Type B pancreatic cell (in vitro differentiated cells): ENCODE measurements around the gene CCDC117. TPM values are rescaled to one million over a fixed set of nuclear protein-coding genes. Genes with fewer than 3 reads are reported as not detected.
A peak's percentile ranks its signal among the peaks of the same experiment; 100 is the strongest.
"Not testable (repeated sequence)": the region's sequence is repeated elsewhere in the genome, so short reads cannot be mapped to it uniquely, and the experiment has no call there.

ENCODE experiments used
- DNase-seq: peaks from one replicate; pipeline ENCODE4 v3.0.0; 2021; ENCODE audit warnings: mixed read lengths; ENCODE audit not compliant: unreplicated experiment; ENCODE audit errors: extremely low spot score
- H3K27ac Mint-ChIP-seq: 2 replicates; pipeline ENCODE4 v1.8.0; 2021; ENCODE audit warnings: mild to moderate bottlenecking, mixed read lengths
- H3K27me3 Mint-ChIP-seq: 2 replicates; pipeline ENCODE4 v1.8.0; 2021; ENCODE audit warnings: mixed read lengths
- H3K36me3 Mint-ChIP-seq: 2 replicates; pipeline ENCODE4 v1.8.0; 2021; ENCODE audit warnings: mixed read lengths
- H3K4me1 Mint-ChIP-seq: one replicate; pipeline ENCODE4 v1.8.0; 2021; ENCODE audit warnings: mixed read lengths; ENCODE audit not compliant: unreplicated experiment
- H3K4me3 Mint-ChIP-seq: 2 replicates; pipeline ENCODE4 v1.8.0; 2021; ENCODE audit warnings: mild to moderate bottlenecking, mixed read lengths
- H3K9me3 Mint-ChIP-seq: 2 replicates; pipeline ENCODE4 v1.8.0; 2021; ENCODE audit warnings: mixed read lengths
- CTCF ChIP-seq: fragments of 200-600 bp; sonication (generic); conservative IDR thresholded peaks from 2 replicates; pipeline ENCODE4 v1.5.0; 2021; ENCODE audit warnings: antibody characterized with exemption, mild to moderate bottlenecking
- total RNA-seq: library from RNA; stranded (reverse); gene quantifications from 2 replicates; pipeline ENCODE4 v1.2.1, GENCODE V29; 2021; ENCODE audit warnings: low replicate concordance

Gene CCDC117
- total RNA-seq, 1 donor from 2014 or later = 40.8 TPM

GRCh38 chr22:28801845-28802594 lies 29.5 kb downstream of the CCDC117 start:
- no peak for DNase-seq
- Mint-ChIP-seq H3K4me3 (peak overlapping the region; percentile 83), H3K36me3 (peaks cover 15% of the 10 kb centered on the region), H3K4me1 (peaks cover 28% of the 10 kb centered on the region), H3K9me3 (no peaks in the 10 kb centered on the region), H3K27me3 (no peaks in the 10 kb centered on the region), H3K27ac (peak overlapping the region; percentile 87)
- TF ChIP-seq CTCF = no peak

- H3K4me3 Mint-ChIP-seq = peak overlapping the region; percentile 83
- H3K27me3 Mint-ChIP-seq = no peaks in the 10 kb centered on the region
- TF ChIP-seq CTCF = peak; percentile 51
- no peaks in the 10 kb centered on the region for H3K9me3 Mint-ChIP-seq
- H3K4me1 Mint-ChIP-seq = peaks cover 28% of the 10 kb centered on the region
- no peak for DNase-seq
- peak overlapping the region; percentile 87 for H3K27ac Mint-ChIP-seq
- H3K36me3 Mint-ChIP-seq = peaks cover 15% of the 10 kb centered on the region
Measured at GRCh38 chr22:28802595-28803123, 30.2 kb downstream of the CCDC117 start.

- not testable (repeated sequence) for H3K36me3 Mint-ChIP-seq, H3K4me3 Mint-ChIP-seq, H3K27me3 Mint-ChIP-seq, H3K9me3 Mint-ChIP-seq, DNase-seq, H3K27ac Mint-ChIP-seq
- peaks cover 20% of the 10 kb centered on the region for H3K4me1 Mint-ChIP-seq
Measured at GRCh38 chr22:28805426-28805825, 32.9 kb downstream of the CCDC117 start.

GRCh38 chr22:28808716-28809355 lies 36.3 kb downstream of the CCDC117 start:
- H3K27me3 Mint-ChIP-seq = no peaks in the 10 kb centered on the region
- H3K4me3 Mint-ChIP-seq = no peak overlapping the region
- no peak for TF ChIP-seq CTCF
- peaks cover 3% of the 10 kb centered on the region for H3K36me3 Mint-ChIP-seq
- no peaks in the 10 kb centered on the region for H3K9me3 Mint-ChIP-seq
- no peak for DNase-seq
- peak overlapping the region; percentile 17 for H3K27ac Mint-ChIP-seq
- H3K4me1 Mint-ChIP-seq = peaks cover 16% of the 10 kb centered on the region

GRCh38 chr22:28810821-28811491 lies 38.5 kb downstream of the CCDC117 start:
- Mint-ChIP-seq H3K9me3 (no peaks in the 10 kb centered on the region), H3K36me3 (peaks cover 3% of the 10 kb centered on the region), H3K4me1 (peaks cover 34% of the 10 kb centered on the region), H3K27me3 (no peaks in the 10 kb centered on the region), H3K27ac (no peak overlapping the region), H3K4me3 (no peak overlapping the region)
- no peak for DNase-seq
- no peak for TF ChIP-seq CTCF
